AG10803 (cell line): ENCODE measurements around the gene PELI3.
"Not testable (repeated sequence)": the region's sequence is repeated elsewhere in the genome, so short reads cannot be mapped to it uniquely, and the experiment has no call there.

ENCODE experiments used
- DNase-seq: peaks from one replicate; pipeline ENCODE4 v3.0.0; 2010; ENCODE audit warnings: low read depth
- H3K4me3 ChIP-seq: 2 replicates; pipeline ENCODE4 v1.5.1; 2011; ENCODE audit warnings: mild to moderate bottlenecking, low read length, control low read depth
- CTCF ChIP-seq: conservative IDR thresholded peaks from 2 replicates; pipeline ENCODE4 v1.5.1; 2011; ENCODE audit warnings: mild to moderate bottlenecking, low read length, control low read depth, inconsistent platforms

PELI3 gene

GRCh38 chr11:66451663-66452062, 15.0 kb upstream of the PELI3 start:
- no peak overlapping the region for H3K4me3 ChIP-seq
- no peak for TF ChIP-seq CTCF
- DNase-seq: no peak

- TF ChIP-seq CTCF: no peak
- DNase-seq: no peak
Observed at GRCh38 chr11:66454247-66454646, 12.5 kb upstream of the PELI3 start.

GRCh38 chr11:66454828-66455227, 11.9 kb upstream of the PELI3 start:
- DNase-seq: no peak
- H3K4me3 ChIP-seq: no peak overlapping the region
- TF ChIP-seq CTCF: no peak

More at GRCh38 chr11:66454247-66454646, 12.5 kb upstream of the PELI3 start:
- H3K4me3 ChIP-seq: no peak overlapping the region

GRCh38 chr11:66457826-66458225, 8.9 kb upstream of the PELI3 start:
- H3K4me3 ChIP-seq: no peak overlapping the region
- DNase-seq: no peak
- no peak for TF ChIP-seq CTCF

- DNase-seq: no peak
- TF ChIP-seq CTCF: no peak
- no peak overlapping the region for H3K4me3 ChIP-seq
Observed at GRCh38 chr11:66459138-66459778, 7.4 kb upstream of the PELI3 start.

GRCh38 chr11:66462010-66462409, 4.7 kb upstream of the PELI3 start:
- DNase-seq: no peak
- TF ChIP-seq CTCF: no peak
- no peak overlapping the region for H3K4me3 ChIP-seq

- DNase-seq: no peak
- H3K4me3 ChIP-seq: no peak overlapping the region
- no peak for TF ChIP-seq CTCF
Observed at GRCh38 chr11:66462911-66463310, 3.8 kb upstream of the PELI3 start.

GRCh38 chr11:66464116-66464515, 2.6 kb upstream of the PELI3 start:
- H3K4me3 ChIP-seq, DNase-seq: not testable (repeated sequence)
